ENCODE data around the gene DIP2C.
A peak's percentile ranks its signal among the peaks of the same experiment; 100 is the strongest.
"Not testable (repeated sequence)": the region's sequence is repeated elsewhere in the genome, so short reads cannot be mapped to it uniquely, and the experiment has no call there.

The DIP2C gene

GRCh38 chr10:325282-325681 is 364.2 kb downstream of the DIP2C start:
- Histone ChIP-seq H3K27me3 (replicated peaks; ENCODE audit: control insufficient read depth, insufficient read depth, low read length) (no peaks in the 10 kb centered on the region), H3K4me3 (replicated peaks; ENCODE audit: low read depth, low read length) (no peak overlapping the region), H3K36me3 (ENCODE audit: control insufficient read depth, insufficient read depth, low read length) (no peaks in the 10 kb centered on the region)
- TF ChIP-seq, protein P1, sequence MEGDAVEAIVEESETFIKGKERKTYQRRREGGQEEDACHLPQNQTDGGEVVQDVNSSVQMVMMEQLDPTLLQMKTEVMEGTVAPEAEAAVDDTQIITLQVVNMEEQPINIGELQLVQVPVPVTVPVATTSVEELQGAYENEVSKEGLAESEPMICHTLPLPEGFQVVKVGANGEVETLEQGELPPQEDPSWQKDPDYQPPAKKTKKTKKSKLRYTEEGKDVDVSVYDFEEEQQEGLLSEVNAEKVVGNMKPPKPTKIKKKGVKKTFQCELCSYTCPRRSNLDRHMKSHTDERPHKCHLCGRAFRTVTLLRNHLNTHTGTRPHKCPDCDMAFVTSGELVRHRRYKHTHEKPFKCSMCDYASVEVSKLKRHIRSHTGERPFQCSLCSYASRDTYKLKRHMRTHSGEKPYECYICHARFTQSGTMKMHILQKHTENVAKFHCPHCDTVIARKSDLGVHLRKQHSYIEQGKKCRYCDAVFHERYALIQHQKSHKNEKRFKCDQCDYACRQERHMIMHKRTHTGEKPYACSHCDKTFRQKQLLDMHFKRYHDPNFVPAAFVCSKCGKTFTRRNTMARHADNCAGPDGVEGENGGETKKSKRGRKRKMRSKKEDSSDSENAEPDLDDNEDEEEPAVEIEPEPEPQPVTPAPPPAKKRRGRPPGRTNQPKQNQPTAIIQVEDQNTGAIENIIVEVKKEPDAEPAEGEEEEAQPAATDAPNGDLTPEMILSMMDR (IDR thresholded peaks at IDR 0.05; ENCODE audit: insufficient read depth, low read length, poor library complexity, severe bottlenecking): no peak
- DNase-seq (ENCODE audit: extremely low read depth, insufficient read length): no peak

- H3K36me3 ChIP-seq (ENCODE audit: control insufficient read depth, insufficient read depth, low read length): no peaks in the 10 kb centered on the region
- no peaks in the 10 kb centered on the region for H3K27me3 ChIP-seq (replicated peaks; ENCODE audit: control insufficient read depth, insufficient read depth, low read length)
- no peak for DNase-seq (ENCODE audit: extremely low read depth, insufficient read length)
- H3K4me3 ChIP-seq (replicated peaks; ENCODE audit: low read depth, low read length): no peak overlapping the region
- TF ChIP-seq, protein P1 (IDR thresholded peaks at IDR 0.05; ENCODE audit: insufficient read depth, low read length, poor library complexity, severe bottlenecking): no peak
Measured at GRCh38 chr10:324593-324992, 364.9 kb downstream of the DIP2C start.

DNA sequence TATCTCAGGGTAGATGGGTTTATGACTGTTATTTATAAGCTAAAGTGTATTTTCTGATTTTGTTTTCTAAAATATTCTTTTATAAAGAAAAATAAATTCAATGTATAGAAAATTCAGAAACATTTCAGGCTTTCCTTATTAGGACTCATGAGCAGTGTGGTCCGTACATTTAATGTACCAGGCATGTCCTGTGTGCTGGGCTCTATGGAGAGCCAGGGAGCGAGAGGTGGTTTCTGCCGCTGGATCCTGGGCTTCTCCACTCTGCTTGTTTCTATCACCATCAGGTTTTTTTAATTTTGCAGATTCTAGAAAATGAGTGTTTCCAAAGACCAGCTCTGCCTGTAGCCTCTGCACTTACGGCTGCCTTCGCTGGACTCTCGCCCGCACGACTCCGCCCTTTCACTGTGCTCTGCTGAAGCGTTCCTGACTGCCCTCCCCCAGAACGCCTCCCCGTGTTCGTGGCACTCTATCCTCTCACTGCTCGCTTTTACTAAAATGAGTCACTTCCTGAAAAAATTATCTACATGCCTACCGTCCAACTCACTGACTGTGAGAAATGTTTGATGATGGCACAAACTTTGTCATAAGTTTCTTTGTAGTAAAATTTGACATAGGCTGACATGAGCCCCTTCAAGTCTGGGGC is 365.7 kb downstream of the DIP2C start:
- DNase-seq (ENCODE audit: extremely low read depth, insufficient read length): peak; percentile 45
- TF ChIP-seq, protein P1 (IDR thresholded peaks at IDR 0.05; ENCODE audit: insufficient read depth, low read length, poor library complexity, severe bottlenecking): no peak
- no peaks in the 10 kb centered on the region for H3K27me3 ChIP-seq (replicated peaks; ENCODE audit: control insufficient read depth, insufficient read depth, low read length)
- H3K36me3 ChIP-seq (ENCODE audit: control insufficient read depth, insufficient read depth, low read length): no peaks in the 10 kb centered on the region
- peak overlapping the region; percentile 28 for H3K4me3 ChIP-seq (replicated peaks; ENCODE audit: low read depth, low read length)

GRCh38 chr10:323046-323445 is 366.4 kb downstream of the DIP2C start:
- H3K36me3 ChIP-seq (ENCODE audit: control insufficient read depth, insufficient read depth, low read length); H3K4me3 ChIP-seq (replicated peaks; ENCODE audit: low read depth, low read length); H3K27me3 ChIP-seq (replicated peaks; ENCODE audit: control insufficient read depth, insufficient read depth, low read length); DNase-seq (ENCODE audit: extremely low read depth, insufficient read length): not testable (repeated sequence)

GRCh38 chr10:320771-321170 is 368.7 kb downstream of the DIP2C start:
- no peaks in the 10 kb centered on the region for H3K27me3 ChIP-seq (replicated peaks; ENCODE audit: control insufficient read depth, insufficient read depth, low read length)
- TF ChIP-seq, protein P1 (IDR thresholded peaks at IDR 0.05; ENCODE audit: insufficient read depth, low read length, poor library complexity, severe bottlenecking): no peak
- H3K4me3 ChIP-seq (replicated peaks; ENCODE audit: low read depth, low read length): no peak overlapping the region
- H3K36me3 ChIP-seq (ENCODE audit: control insufficient read depth, insufficient read depth, low read length): no peaks in the 10 kb centered on the region; the same call in 1 of the 2 replicates
- DNase-seq (ENCODE audit: extremely low read depth, insufficient read length): no peak

DNA sequence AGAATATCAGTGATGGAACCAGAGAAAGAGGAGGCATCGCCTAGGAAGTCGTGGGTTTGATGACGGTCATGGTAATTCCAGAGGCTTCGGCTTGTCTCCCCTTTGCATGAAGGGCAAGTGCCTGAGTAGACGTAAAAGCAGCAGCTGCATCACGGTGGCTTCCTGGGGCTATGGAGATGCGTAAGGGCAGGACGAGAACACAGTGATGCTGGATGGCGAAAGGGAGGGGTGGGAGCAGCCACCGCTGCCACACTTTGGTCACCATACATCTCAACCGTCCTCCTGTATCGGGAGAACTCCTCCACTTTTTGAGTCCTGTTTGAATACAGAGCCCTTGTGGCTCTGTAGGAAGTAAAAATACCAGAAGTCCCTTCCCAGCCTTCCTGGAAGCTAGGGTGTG is 371.5 kb downstream of the DIP2C start:
- Histone ChIP-seq H3K27me3 (replicated peaks; ENCODE audit: control insufficient read depth, insufficient read depth, low read length) (no peaks in the 10 kb centered on the region), H3K4me3 (replicated peaks; ENCODE audit: low read depth, low read length) (no peak overlapping the region), H3K36me3 (ENCODE audit: control insufficient read depth, insufficient read depth, low read length) (no peaks in the 10 kb centered on the region; the same call in 1 of the 2 replicates)
- TF ChIP-seq, protein P1 (IDR thresholded peaks at IDR 0.05; ENCODE audit: insufficient read depth, low read length, poor library complexity, severe bottlenecking): no peak
- DNase-seq (ENCODE audit: extremely low read depth, insufficient read length): no peak
